Mucosa of stomach (tissue), 1 donor: ENCODE data around the gene GCLM.

ENCODE experiments used
- H3K27me3 ChIP-seq: one replicate; pipeline ENCODE4 v1.7.0; 2013; ENCODE audit warnings: mild to moderate bottlenecking, low read length; ENCODE audit not compliant: control insufficient read depth, insufficient read depth
- H3K36me3 ChIP-seq: one replicate; pipeline ENCODE4 v1.7.0; 2013; ENCODE audit warnings: low read length; ENCODE audit not compliant: control insufficient read depth, insufficient read depth
- H3K4me1 ChIP-seq: one replicate; pipeline ENCODE4 v1.7.0; 2013; ENCODE audit warnings: mild to moderate bottlenecking, low read length; ENCODE audit not compliant: control insufficient read depth, insufficient read depth
- H3K4me3 ChIP-seq: one replicate; pipeline ENCODE4 v1.7.0; 2013; ENCODE audit warnings: low read length
- H3K9ac ChIP-seq: one replicate; pipeline ENCODE4 v1.7.0; 2013; ENCODE audit warnings: mild to moderate bottlenecking, low read length, moderate library complexity
- H3K9me3 ChIP-seq: one replicate; pipeline ENCODE4 v1.7.0; 2013; ENCODE audit warnings: mild to moderate bottlenecking, low read length, moderate library complexity; ENCODE audit not compliant: control insufficient read depth
- donor health status: Pancreatic carcinoma.

The GCLM gene

GRCh38 chr1:93910305-93910704 lies 1.1 kb upstream of the GCLM start:
- no peak overlapping the region for H3K4me3 ChIP-seq
- H3K9ac ChIP-seq, result no peak overlapping the region
- no peaks in the 10 kb centered on the region for H3K9me3 ChIP-seq
- H3K27me3 ChIP-seq, result no peaks in the 10 kb centered on the region
- no peaks in the 10 kb centered on the region for H3K36me3 ChIP-seq
- H3K4me1 ChIP-seq, result peaks cover 16% of the 10 kb centered on the region

DNA sequence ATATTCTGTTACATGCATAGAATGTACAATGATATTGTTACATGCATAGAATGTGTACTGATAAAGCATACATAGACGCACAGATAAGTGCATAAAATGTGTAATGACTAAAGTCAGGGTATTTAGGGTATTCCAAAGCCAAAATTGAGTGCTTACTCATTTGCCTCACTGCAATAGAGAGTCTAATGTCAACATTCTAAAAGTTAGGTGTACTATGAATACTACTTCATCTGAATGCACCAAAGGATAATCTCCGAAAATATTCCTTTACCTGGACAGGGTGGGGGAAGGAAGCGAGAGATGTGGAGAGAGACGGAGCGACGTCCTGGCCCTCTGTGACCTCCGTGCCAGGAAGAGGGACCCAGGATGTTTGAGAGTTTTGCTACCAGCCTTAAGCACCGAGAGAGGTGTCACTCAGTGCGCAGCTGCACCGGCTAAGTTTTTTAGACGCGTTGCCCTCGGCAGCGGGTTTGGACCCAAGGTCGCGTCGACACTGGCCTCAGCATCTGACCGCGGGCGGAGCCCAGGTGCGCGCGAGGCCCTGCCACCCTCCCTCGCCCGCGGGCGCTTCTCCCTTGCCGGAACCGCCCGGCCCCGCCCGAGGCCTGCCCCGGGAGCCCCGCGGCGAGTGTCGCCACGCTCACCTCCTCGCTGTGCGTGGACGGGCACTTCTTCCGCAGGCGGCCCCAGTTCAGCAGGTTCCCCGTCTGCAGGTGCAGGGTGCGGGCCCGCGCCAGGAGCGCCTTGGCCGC lies 660 bp downstream of the GCLM start:
- H3K4me1 ChIP-seq, result peaks cover 16% of the 10 kb centered on the region
- no peaks in the 10 kb centered on the region for H3K9me3 ChIP-seq
- H3K36me3 ChIP-seq, result no peaks in the 10 kb centered on the region
- H3K27me3 ChIP-seq, result no peaks in the 10 kb centered on the region
- peak overlapping the region; percentile 73 for H3K9ac ChIP-seq
- H3K4me3 ChIP-seq, result peak overlapping the region; percentile 44

DNA sequence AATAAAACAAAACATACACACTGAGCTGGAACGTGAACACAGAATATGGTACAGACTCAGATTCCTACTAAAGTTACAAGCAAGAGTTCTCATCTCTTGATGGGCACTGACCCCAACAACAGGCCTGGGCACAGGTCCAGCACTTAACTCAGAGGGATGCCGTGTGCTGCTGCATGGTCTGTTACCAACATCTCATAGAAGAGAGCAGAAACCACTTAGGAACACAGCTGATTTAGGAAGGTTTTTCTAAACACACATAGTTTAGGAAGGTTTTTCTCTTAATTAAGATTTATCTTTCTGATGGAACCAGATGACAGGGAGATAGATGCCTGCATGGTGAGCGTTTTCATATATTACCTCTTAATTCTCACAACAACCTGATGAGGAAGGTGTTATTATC lies 1.5 kb downstream of the GCLM start:
- no peak overlapping the region for H3K4me3 ChIP-seq
- H3K27me3 ChIP-seq, result no peaks in the 10 kb centered on the region
- H3K36me3 ChIP-seq, result no peaks in the 10 kb centered on the region
- peaks cover 16% of the 10 kb centered on the region for H3K4me1 ChIP-seq
- no peaks in the 10 kb centered on the region for H3K9me3 ChIP-seq
- peak overlapping the region; percentile 3 for H3K9ac ChIP-seq

DNA sequence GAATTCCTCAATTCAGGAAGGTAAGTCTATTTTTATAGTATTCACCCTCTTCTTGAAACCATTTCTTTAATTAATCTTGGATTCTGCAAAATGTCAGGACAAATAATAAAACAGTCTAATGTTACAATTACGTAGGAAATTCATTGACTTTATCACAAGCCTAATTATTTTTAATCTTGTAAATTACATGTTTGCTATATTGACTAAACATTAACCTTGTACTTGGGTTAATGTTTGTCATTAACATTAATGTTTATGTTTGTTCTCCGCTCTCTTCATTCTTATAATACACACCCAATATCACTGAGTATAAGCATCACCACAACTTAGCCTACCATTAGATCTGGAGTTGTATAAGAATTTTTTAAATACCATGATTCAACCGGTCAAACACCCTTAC lies 2.8 kb downstream of the GCLM start:
- Histone ChIP-seq H3K9me3 (no peaks in the 10 kb centered on the region), H3K36me3 (no peaks in the 10 kb centered on the region), H3K4me1 (peaks cover 16% of the 10 kb centered on the region), H3K9ac (no peak overlapping the region), H3K27me3 (no peaks in the 10 kb centered on the region), H3K4me3 (no peak overlapping the region)

DNA sequence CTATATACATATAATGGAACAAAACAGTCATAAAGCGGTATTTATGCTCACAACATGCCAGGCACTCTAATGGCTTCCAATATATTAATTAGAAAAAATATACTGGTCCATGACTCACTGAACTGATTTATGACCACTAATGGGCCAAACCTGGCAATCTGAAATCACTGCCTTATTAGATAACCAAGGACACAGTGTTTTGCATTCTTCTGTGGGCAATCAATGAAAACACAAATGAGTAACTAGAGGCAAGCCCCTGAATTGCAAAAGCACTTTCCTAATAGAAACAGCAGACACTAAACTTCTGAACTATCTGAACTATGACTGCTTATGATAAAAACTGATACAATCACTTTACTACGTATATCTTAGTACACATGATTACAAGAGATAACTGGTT lies 3.5 kb downstream of the GCLM start:
- no peaks in the 10 kb centered on the region for H3K27me3 ChIP-seq
- H3K9me3 ChIP-seq, result no peaks in the 10 kb centered on the region
- H3K9ac ChIP-seq, result no peak overlapping the region
- no peak overlapping the region for H3K4me3 ChIP-seq
- H3K36me3 ChIP-seq, result no peaks in the 10 kb centered on the region
- peaks cover 16% of the 10 kb centered on the region for H3K4me1 ChIP-seq

DNA sequence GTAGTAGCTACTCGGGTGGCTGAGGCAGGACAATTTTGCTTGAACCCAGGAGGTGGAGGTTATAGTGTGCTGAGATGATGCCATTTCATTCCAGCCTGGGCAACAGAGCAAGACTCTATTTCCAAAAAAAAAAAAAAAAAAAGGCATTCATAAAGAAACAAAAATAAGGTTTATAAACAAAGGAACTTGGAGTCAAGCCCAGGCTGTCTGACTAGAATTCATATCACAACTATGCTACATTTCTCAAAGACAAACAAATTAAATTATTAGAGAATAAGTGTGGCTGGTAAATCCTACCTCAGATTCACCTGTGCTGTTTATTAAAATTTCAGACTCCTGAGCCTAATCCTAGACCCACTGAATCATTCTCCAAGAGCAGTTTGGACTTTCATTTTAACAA lies 4.2 kb downstream of the GCLM start:
- Histone ChIP-seq H3K36me3 (no peaks in the 10 kb centered on the region), H3K4me1 (peaks cover 16% of the 10 kb centered on the region), H3K4me3 (no peak overlapping the region), H3K27me3 (no peaks in the 10 kb centered on the region), H3K9ac (no peak overlapping the region), H3K9me3 (no peaks in the 10 kb centered on the region)

DNA sequence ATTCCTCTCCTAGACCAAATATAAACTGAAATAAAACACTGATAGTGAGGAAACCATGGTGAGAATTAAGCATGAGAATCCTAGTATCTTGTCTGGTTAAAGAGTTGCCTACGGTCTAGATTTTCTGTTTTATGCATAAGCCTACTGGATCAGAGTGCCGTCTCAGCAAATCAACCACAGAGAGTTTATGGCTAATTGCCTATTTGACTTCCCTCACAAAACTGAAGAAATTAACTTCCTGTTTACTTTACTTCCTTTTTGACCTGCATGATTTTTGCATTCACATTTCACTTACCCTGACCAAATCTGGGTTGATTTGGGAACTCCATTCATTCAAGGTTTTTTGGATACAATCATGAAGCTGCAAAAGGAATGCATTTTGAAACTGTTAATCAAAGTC lies 5.0 kb downstream of the GCLM start:
- Histone ChIP-seq H3K4me3 (no peak overlapping the region), H3K9me3 (no peaks in the 10 kb centered on the region), H3K36me3 (no peaks in the 10 kb centered on the region)

DNA sequence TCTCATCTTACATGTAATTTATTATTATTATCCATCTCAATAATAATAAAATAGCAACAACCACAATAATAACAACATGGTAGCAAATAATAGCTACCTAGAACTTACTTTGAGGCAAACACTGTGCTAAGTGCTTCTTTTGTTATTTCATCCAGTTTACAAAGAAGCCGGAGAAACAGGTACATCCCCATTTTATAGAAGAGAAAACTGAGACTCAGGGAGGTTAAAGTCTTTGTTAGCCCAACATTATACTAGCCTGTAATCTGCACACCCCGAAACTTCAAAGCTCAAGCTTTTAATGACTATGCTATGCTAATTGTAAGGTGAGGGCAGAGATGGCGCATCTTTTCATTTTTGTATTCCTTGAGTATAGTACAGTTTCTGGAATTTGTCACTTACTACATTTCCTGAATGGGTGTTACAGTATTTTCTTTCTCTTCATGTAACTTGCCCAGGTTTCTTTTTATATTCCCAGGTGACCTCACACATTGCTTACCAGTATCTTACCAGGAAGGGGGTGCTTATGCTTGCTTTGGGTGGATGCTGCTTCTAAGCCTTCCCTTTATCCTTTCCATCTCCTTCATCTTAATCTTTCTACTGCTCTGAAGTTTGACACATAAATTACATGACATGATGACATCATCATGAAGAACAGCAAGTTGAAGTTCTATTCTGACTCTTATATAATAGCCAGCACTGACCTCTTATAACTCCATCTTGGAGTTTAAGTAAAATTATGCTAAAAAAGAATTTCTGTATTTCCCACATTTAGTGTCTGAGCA lies 8.3 kb downstream of the GCLM start:
- Histone ChIP-seq H3K9me3 (no peaks in the 10 kb centered on the region), H3K36me3 (no peaks in the 10 kb centered on the region), H3K9ac (no peak overlapping the region), H3K4me1 (no peaks in the 10 kb centered on the region), H3K4me3 (no peak overlapping the region), H3K27me3 (no peaks in the 10 kb centered on the region)

More for the DNA sequence above, 5.0 kb downstream of the GCLM start:
- H3K9ac ChIP-seq, result no peak overlapping the region
- no peaks in the 10 kb centered on the region for H3K27me3 ChIP-seq
- H3K4me1 ChIP-seq, result peaks cover 10% of the 10 kb centered on the region

- Histone ChIP-seq H3K4me1 (no peaks in the 10 kb centered on the region), H3K36me3 (no peaks in the 10 kb centered on the region), H3K4me3 (no peak overlapping the region), H3K9ac (no peak overlapping the region), H3K27me3 (no peaks in the 10 kb centered on the region), H3K9me3 (no peaks in the 10 kb centered on the region)
These were observed 9.6 kb downstream of the GCLM start for GRCh38 chr1:93899543-93900207.

DNA sequence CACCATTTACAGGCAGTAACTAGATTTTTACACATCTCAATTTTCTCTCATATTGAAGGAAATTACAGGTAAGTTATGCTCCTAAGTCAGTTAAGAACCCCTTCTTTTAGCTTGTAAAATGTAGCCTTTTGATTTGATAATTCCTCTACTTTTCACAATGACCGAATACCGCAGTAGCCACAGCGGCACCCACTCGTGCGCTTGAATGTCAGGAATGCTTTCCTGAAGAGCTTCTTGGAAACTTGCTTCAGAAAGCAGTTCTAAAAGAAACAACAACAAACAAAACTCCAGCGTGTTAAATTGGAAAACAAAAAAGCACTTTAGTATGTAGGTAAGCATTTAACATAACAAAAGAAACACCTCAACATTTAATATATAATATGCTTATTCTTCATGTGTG lies 20.3 kb downstream of the GCLM start:
- no peaks in the 10 kb centered on the region for H3K27me3 ChIP-seq
- no peak overlapping the region for H3K4me3 ChIP-seq
- H3K36me3 ChIP-seq, result no peaks in the 10 kb centered on the region
- H3K9ac ChIP-seq, result no peak overlapping the region
- H3K4me1 ChIP-seq, result no peaks in the 10 kb centered on the region
- H3K9me3 ChIP-seq, result no peaks in the 10 kb centered on the region

- no peak overlapping the region for H3K9ac ChIP-seq
- no peaks in the 10 kb centered on the region for H3K27me3 ChIP-seq
These were observed 27.0 kb downstream of the GCLM start for GRCh38 chr1:93882269-93882668.

GRCh38 chr1:93880731-93881130 lies 28.5 kb downstream of the GCLM start:
- Histone ChIP-seq H3K36me3 (no peaks in the 10 kb centered on the region), H3K4me3 (no peak overlapping the region), H3K27me3 (no peaks in the 10 kb centered on the region), H3K9me3 (no peaks in the 10 kb centered on the region), H3K9ac (no peak overlapping the region), H3K4me1 (peaks cover 9% of the 10 kb centered on the region)

More at GRCh38 chr1:93882269-93882668, 27.0 kb downstream of the GCLM start:
- no peaks in the 10 kb centered on the region for H3K9me3 ChIP-seq
- no peak overlapping the region for H3K4me3 ChIP-seq
- peaks cover 9% of the 10 kb centered on the region for H3K4me1 ChIP-seq
- no peaks in the 10 kb centered on the region for H3K36me3 ChIP-seq
